Subcutaneous preadipocyte (primary cell): ENCODE results near the gene OR4Q2. TPM values are rescaled to one million over a fixed set of nuclear protein-coding genes. Genes with fewer than 3 reads are reported as not detected.

ENCODE experiments used
- total RNA-seq: library from RNA; depleted of rRNA; stranded (reverse); fragments of >200 nt; gene quantifications from 2 replicates; pipeline ENCODE4 v1.2.3, GENCODE V29; 2012

OR4Q2 gene
- not detected in 2 replicates for total RNA-seq

DNA sequence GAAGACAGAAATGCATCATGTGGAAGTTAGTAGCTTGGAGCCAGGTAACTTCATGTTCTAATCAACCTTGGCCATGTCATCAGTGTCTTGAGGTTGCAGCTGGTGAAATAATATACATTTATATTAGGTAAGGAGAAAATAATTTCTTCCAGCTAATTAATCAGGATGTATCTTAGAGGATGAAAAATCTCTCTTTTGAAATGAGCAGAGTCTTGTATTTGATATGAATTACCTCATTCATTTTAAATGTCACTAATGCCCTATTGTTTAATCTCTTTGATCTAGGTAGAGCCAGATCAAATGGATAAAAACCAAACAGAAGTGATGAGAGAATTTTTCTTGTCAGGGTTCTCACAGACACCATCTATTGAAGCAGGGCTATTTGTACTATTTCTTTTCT is at the start of gene OR4Q2:
Gene OR4Q2 (plus strand): TSS at position 301 of the 400 bp plus-strand sequence.

DNA sequence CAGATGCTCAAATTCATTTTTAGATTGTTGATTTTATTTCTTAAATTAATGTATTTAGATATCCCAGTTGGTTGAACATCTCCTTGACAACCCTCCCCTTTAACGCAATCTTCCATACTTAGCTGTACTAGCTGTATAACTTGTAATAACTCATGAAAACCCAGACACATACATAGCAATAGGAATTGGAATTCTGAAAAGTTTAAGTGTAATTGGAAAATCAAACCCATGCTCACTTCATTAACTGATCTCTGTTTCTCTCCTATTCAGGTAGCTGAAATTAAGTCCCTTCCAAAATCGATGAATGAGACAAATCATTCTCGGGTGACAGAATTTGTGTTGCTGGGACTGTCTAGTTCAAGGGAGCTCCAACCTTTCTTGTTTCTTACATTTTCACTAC is 26.7 kb upstream of the OR4Q2 start, which contains the start of gene OR4K15:
Gene OR4K15 (plus strand): TSS at position 301 of the 400 bp plus-strand sequence. CDS start 0 bp downstream, at position 301.

DNA sequence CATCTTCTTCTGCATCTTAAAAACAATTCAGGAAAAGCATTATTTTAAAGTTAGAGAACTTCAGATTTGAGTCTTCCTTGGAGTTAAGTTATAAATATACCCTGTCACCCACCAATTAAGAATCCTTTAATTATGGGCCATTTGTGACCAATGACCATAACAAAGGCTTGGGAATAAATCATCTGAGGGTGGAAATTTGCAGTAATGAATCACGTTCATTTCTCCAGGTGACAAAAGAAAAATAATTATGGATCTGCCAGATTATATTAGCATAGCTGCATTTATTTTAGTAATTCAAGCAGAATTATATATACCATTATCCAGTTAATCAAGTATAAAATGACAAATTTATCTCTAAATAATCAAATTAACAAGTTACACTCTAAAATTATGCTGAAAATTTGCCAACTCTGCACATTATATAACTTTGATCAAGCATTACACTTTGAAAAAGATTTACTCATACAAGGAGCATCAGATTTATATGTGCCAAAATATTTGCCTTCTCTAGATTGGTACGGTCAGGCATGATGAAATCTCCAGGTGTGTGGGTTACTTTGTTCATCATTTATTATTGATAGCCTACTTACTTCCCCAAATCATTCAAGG is 17.4 kb downstream of the OR4Q2 start, which contains the start of gene OR4K14:
Gene OR4K14 (minus strand): TSS at position 51 of the 609 bp plus-strand sequence. CDS start 4,114 bp downstream, outside the sequence.

DNA sequence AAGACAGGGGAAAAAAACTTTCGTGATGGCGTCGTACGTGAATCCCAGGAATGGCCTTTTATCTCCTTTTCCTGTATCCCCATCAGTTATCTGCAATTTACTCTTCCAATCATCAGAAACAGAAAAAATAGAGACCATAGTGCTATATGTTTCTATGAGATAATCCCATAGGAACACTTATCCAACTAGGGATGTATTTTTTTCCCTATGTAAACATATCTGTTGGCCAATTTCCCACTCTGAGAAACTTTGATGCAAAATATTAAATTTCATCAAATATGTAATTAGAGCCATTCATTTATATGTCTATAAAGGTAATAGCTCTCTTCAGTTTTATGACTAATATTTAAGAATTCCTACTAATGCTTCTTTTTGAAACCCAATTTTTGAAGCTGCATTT is 34.0 kb downstream of the OR4Q2 start, which contains the start of gene OR4K13:
Gene OR4K13 (minus strand): TSS at position 101 of the 400 bp plus-strand sequence. CDS start 1,280 bp downstream, outside the sequence.

Other genes starting within 250 kb of the OR4Q2 start
- not detected in 2 replicates for gene OR4M1, start 228.7 kb upstream of the OR4Q2 start, total RNA-seq
- gene OR4N2, start 198.4 kb upstream of the OR4Q2 start, total RNA-seq: not detected in 2 replicates
- not detected in 2 replicates for gene OR4K2, start 127.0 kb upstream of the OR4Q2 start, total RNA-seq
- not detected in 2 replicates for gene OR4K5, start 81.6 kb upstream of the OR4Q2 start, total RNA-seq
- not detected in 2 replicates for gene OR4K1, start 71.2 kb upstream of the OR4Q2 start, total RNA-seq
- gene OR4K15, start 26.6 kb upstream of the OR4Q2 start, total RNA-seq: not detected in 2 replicates
- gene OR4K14, start 17.1 kb downstream of the OR4Q2 start, total RNA-seq: not detected in 2 replicates
- gene OR4K13, start 33.9 kb downstream of the OR4Q2 start, total RNA-seq: not detected in 2 replicates
- gene OR4L1, start 57.9 kb downstream of the OR4Q2 start, total RNA-seq: not detected in 2 replicates
- not detected in 2 replicates for gene OR4K17, start 108.6 kb downstream of the OR4Q2 start, total RNA-seq
- not detected in 2 replicates for gene OR4N5, start 136.7 kb downstream of the OR4Q2 start, total RNA-seq
- gene OR11G2, start 188.7 kb downstream of the OR4Q2 start, total RNA-seq: not detected in 2 replicates
- not detected in 2 replicates for gene OR11H6, start 221.5 kb downstream of the OR4Q2 start, total RNA-seq
- gene OR11H7, start 226.8 kb downstream of the OR4Q2 start, total RNA-seq: not detected in 2 replicates
- not detected in 2 replicates for gene OR11H4, start 237.1 kb downstream of the OR4Q2 start, total RNA-seq